ENCODE measurements around the gene PIK3R3.

PIK3R3 gene

GRCh38 chr1:46083579-46083978 lies 48.9 kb downstream of the PIK3R3 start:
- in situ Hi-C loops (cut with MboI; ENCODE audit: low sequenced_read_pairs): no loop called here
- Histone ChIP-seq H3K36me3 (replicated peaks) (no peaks in the 10 kb centered on the region), H3K4me1 (peaks cover 4% of the 10 kb centered on the region), H3K9me3 (no peaks in the 10 kb centered on the region), H3K27me3 (ENCODE audit: low read depth) (no peaks in the 10 kb centered on the region), H3K4me3 (no peak overlapping the region)
- DNase-seq (ENCODE audit: low spot score in 2 of 2): no peak

GRCh38 chr1:46081619-46082018 lies 50.8 kb downstream of the PIK3R3 start:
- no peaks in the 10 kb centered on the region for H3K36me3 ChIP-seq (replicated peaks)
- no peaks in the 10 kb centered on the region for H3K27me3 ChIP-seq (ENCODE audit: low read depth)
- peaks cover 4% of the 10 kb centered on the region for H3K4me1 ChIP-seq
- no peak for DNase-seq (ENCODE audit: low spot score in 2 of 2)
- in situ Hi-C loops (cut with MboI; ENCODE audit: low sequenced_read_pairs): no loop called here
- no peak overlapping the region for H3K4me3 ChIP-seq
- no peaks in the 10 kb centered on the region for H3K9me3 ChIP-seq

GRCh38 chr1:46081206-46081605 lies 51.2 kb downstream of the PIK3R3 start:
- H3K36me3 ChIP-seq (replicated peaks): no peaks in the 10 kb centered on the region
- no peaks in the 10 kb centered on the region for H3K9me3 ChIP-seq
- peaks cover 4% of the 10 kb centered on the region for H3K4me1 ChIP-seq
- in situ Hi-C loops (cut with MboI; ENCODE audit: low sequenced_read_pairs): no loop called here
- no peak overlapping the region for H3K4me3 ChIP-seq
- no peaks in the 10 kb centered on the region for H3K27me3 ChIP-seq (ENCODE audit: low read depth)
- no peak for DNase-seq (ENCODE audit: low spot score in 2 of 2)

- peaks cover 4% of the 10 kb centered on the region for H3K4me1 ChIP-seq
- no peaks in the 10 kb centered on the region for H3K9me3 ChIP-seq
- no peak overlapping the region for H3K4me3 ChIP-seq
- in situ Hi-C loops (cut with MboI; ENCODE audit: low sequenced_read_pairs): no loop called here
- no peaks in the 10 kb centered on the region for H3K27me3 ChIP-seq (ENCODE audit: low read depth)
- no peaks in the 10 kb centered on the region for H3K36me3 ChIP-seq (replicated peaks)
- no peak for DNase-seq (ENCODE audit: low spot score in 2 of 2)
These were observed 52.2 kb downstream of the PIK3R3 start for GRCh38 chr1:46080257-46080656.

- Histone ChIP-seq H3K27me3 (ENCODE audit: low read depth) (no peaks in the 10 kb centered on the region), H3K4me1 (no peaks in the 10 kb centered on the region), H3K36me3 (replicated peaks) (no peaks in the 10 kb centered on the region), H3K9me3 (no peaks in the 10 kb centered on the region), H3K4me3 (no peak overlapping the region)
- in situ Hi-C loops (cut with MboI; ENCODE audit: low sequenced_read_pairs): no loop called here
- DNase-seq (ENCODE audit: low spot score in 2 of 2): no peak
These were observed 54.8 kb downstream of the PIK3R3 start for GRCh38 chr1:46077644-46078043.

- in situ Hi-C loops (cut with MboI; ENCODE audit: low sequenced_read_pairs): no loop called here
- Histone ChIP-seq H3K36me3 (replicated peaks) (no peaks in the 10 kb centered on the region), H3K27me3 (ENCODE audit: low read depth) (no peaks in the 10 kb centered on the region), H3K4me3 (no peak overlapping the region), H3K9me3 (no peaks in the 10 kb centered on the region), H3K4me1 (no peaks in the 10 kb centered on the region)
- no peak for DNase-seq (ENCODE audit: low spot score in 2 of 2)
These were observed 56.1 kb downstream of the PIK3R3 start for GRCh38 chr1:46076343-46076742.

GRCh38 chr1:46072975-46073374 lies 59.5 kb downstream of the PIK3R3 start:
- Histone ChIP-seq H3K36me3 (replicated peaks) (no peaks in the 10 kb centered on the region), H3K4me3 (no peak overlapping the region), H3K27me3 (ENCODE audit: low read depth) (no peaks in the 10 kb centered on the region), H3K4me1 (peaks cover 5% of the 10 kb centered on the region; the same call in 1 of the 2 replicates), H3K9me3 (no peaks in the 10 kb centered on the region)
- in situ Hi-C loops (cut with MboI; ENCODE audit: low sequenced_read_pairs): no loop called here
- DNase-seq (ENCODE audit: low spot score in 2 of 2): no peak

- Histone ChIP-seq H3K27me3 (ENCODE audit: low read depth) (no peaks in the 10 kb centered on the region), H3K36me3 (replicated peaks) (no peaks in the 10 kb centered on the region), H3K4me3 (no peak overlapping the region), H3K4me1 (peaks cover 5% of the 10 kb centered on the region; the same call in 1 of the 2 replicates), H3K9me3 (no peaks in the 10 kb centered on the region)
- no peak for DNase-seq (ENCODE audit: low spot score in 2 of 2)
- in situ Hi-C loops (cut with MboI; ENCODE audit: low sequenced_read_pairs): no loop called here
These were observed 62.1 kb downstream of the PIK3R3 start for GRCh38 chr1:46070164-46070814.

GRCh38 chr1:46068525-46068924 lies 63.9 kb downstream of the PIK3R3 start:
- Histone ChIP-seq H3K9me3 (no peaks in the 10 kb centered on the region), H3K36me3 (replicated peaks) (no peaks in the 10 kb centered on the region), H3K4me1 (peaks cover 5% of the 10 kb centered on the region; the same call in 1 of the 2 replicates), H3K4me3 (no peak overlapping the region), H3K27me3 (ENCODE audit: low read depth) (no peaks in the 10 kb centered on the region)
- in situ Hi-C loops (cut with MboI; ENCODE audit: low sequenced_read_pairs): no loop called here
- DNase-seq (ENCODE audit: low spot score in 2 of 2): no peak

GRCh38 chr1:46067652-46068051 lies 64.8 kb downstream of the PIK3R3 start:
- peaks cover 11% of the 10 kb centered on the region for H3K4me1 ChIP-seq
- in situ Hi-C loops (cut with MboI; ENCODE audit: low sequenced_read_pairs): no loop called here
- no peak overlapping the region for H3K4me3 ChIP-seq
- no peaks in the 10 kb centered on the region for H3K36me3 ChIP-seq (replicated peaks)
- no peak for DNase-seq (ENCODE audit: low spot score in 2 of 2)
- H3K27me3 ChIP-seq (ENCODE audit: low read depth): no peaks in the 10 kb centered on the region
- H3K9me3 ChIP-seq: no peaks in the 10 kb centered on the region

GRCh38 chr1:46065405-46065804 lies 67.0 kb downstream of the PIK3R3 start:
- no peak for DNase-seq (ENCODE audit: low spot score in 2 of 2)
- Histone ChIP-seq H3K27me3 (ENCODE audit: low read depth) (no peaks in the 10 kb centered on the region), H3K9me3 (no peaks in the 10 kb centered on the region), H3K4me3 (no peak overlapping the region), H3K4me1 (peaks cover 10% of the 10 kb centered on the region), H3K36me3 (replicated peaks) (no peaks in the 10 kb centered on the region)
- in situ Hi-C loops (cut with MboI; ENCODE audit: low sequenced_read_pairs): no loop called here

- Histone ChIP-seq H3K4me3 (no peak overlapping the region), H3K27me3 (ENCODE audit: low read depth) (no peaks in the 10 kb centered on the region), H3K4me1 (peaks cover 6% of the 10 kb centered on the region), H3K9me3 (no peaks in the 10 kb centered on the region), H3K36me3 (replicated peaks) (no peaks in the 10 kb centered on the region)
- in situ Hi-C loops (cut with MboI; ENCODE audit: low sequenced_read_pairs): no loop called here
- no peak for DNase-seq (ENCODE audit: low spot score in 2 of 2)
These were observed 67.7 kb downstream of the PIK3R3 start for GRCh38 chr1:46064708-46065107.

- no peak for DNase-seq (ENCODE audit: low spot score in 2 of 2)
- H3K4me1 ChIP-seq: peaks cover 12% of the 10 kb centered on the region
- peaks cover 8% of the 10 kb centered on the region for H3K36me3 ChIP-seq (replicated peaks)
- H3K27me3 ChIP-seq (ENCODE audit: low read depth): no peaks in the 10 kb centered on the region
- in situ Hi-C loops (cut with MboI; ENCODE audit: low sequenced_read_pairs): no loop called here
- H3K4me3 ChIP-seq: no peak overlapping the region
- H3K9me3 ChIP-seq: 0 out of 2 replicates have a peak, but pooled peaks cover 3% of the 10 kb centered on the region
These were observed 69.6 kb downstream of the PIK3R3 start for GRCh38 chr1:46062651-46063319.

GRCh38 chr1:46061146-46061545 lies 71.3 kb downstream of the PIK3R3 start:
- Histone ChIP-seq H3K9me3 (0 out of 2 replicates have a peak, but pooled peaks cover 3% of the 10 kb centered on the region), H3K36me3 (replicated peaks) (peaks cover 12% of the 10 kb centered on the region), H3K27me3 (ENCODE audit: low read depth) (no peaks in the 10 kb centered on the region), H3K4me1 (peaks cover 26% of the 10 kb centered on the region), H3K4me3 (no peak overlapping the region)
- in situ Hi-C loops (cut with MboI; ENCODE audit: low sequenced_read_pairs): no loop called here
- no peak for DNase-seq (ENCODE audit: low spot score in 2 of 2)

All from HAP-1 (cell line).